HG02642 (cell line): Measurements from ENCODE around the gene IRX1.

Experiments
- ATAC-seq: cut with Tn5 transposase; IDR thresholded peaks from one replicate; pipeline ENCODE4 v1.9.1; 2021; ENCODE audit warnings: mild to moderate bottlenecking; ENCODE audit not compliant: unreplicated experiment, poor library complexity

IRX1 gene

DNA sequence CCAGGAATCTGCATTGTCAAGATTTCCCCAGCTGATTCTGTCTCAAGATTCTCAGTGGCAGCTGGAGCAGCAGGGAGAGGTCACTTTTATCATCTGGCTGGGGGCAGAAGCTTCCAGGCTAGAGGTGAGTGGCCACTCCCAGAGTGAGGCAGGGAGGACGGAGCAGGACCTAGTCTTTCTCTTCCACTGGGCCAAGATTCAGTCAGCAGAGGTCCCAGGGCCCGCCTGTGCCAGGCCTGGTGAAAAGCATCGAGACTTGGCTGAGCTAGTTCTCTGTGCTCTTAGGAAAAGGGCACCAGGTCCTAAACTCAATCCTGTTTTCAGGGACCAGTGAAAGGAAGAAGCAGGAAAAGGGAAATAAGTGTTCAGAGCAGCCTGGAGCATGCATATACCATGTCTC is 46.6 kb downstream of the IRX1 start:
- ATAC-seq: no peak

DNA sequence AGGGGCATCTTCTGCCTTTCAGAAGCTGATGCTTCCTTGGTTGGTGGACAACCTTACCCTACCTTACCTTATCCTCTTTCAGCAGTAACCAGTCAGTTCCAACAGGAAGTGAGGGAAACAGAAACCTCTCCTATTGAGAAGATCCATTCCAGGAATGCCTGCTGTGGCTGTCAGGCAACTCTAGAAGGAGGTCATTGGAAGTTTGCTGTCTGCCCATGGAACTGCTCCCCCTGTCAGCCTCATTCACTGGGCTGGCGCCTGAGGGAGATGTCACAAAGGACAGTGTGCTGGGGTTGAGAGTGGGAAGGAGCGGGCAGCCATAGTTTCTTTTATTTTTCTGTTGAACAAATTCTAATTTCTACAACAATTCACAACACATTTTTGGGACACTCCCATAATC is 54.7 kb downstream of the IRX1 start:
- no peak for ATAC-seq

DNA sequence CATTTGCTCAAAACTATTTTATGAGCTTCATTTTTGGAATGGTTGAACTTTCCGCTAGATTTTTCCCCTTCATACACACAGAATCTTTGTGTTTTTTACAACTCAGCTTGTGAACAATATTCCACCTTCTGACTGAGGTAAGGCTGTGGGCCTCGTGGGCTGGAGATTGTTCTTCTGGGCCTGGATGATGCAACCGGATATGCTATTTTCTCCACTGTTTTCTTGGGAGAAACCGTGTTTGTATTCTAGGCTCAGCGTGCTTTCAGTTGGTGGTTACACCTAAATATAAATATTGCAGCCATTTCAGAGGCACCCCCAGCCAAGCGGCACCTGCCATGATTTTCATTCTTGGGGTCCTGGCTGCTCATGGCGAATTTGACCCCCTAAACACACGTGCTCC is 55.2 kb downstream of the IRX1 start:
- no peak for ATAC-seq
